Suprapubic skin (tissue), 4 donors: ENCODE measurements around the gene IL12B. TPM values are rescaled to one million over a fixed set of nuclear protein-coding genes. Genes with fewer than 3 reads are reported as not detected.

ENCODE experiments used
- DNase-seq, 2 donors: peaks; one replicate each; pipeline ENCODE4 v3.0.0-alpha.2; 2019; ENCODE audit warnings: low spot score in 2 of 2
- H3K27ac ChIP-seq: fragments of 200-600 bp; sonication (generic); one replicate; pipeline ENCODE4 v1.5.1; 2019
- H3K27me3 ChIP-seq: fragments of 200-600 bp; sonication (generic); one replicate; pipeline ENCODE4 v1.5.1; 2019
- H3K36me3 ChIP-seq: fragments of 200-600 bp; sonication (generic); one replicate; pipeline ENCODE4 v1.5.1; 2019
- H3K4me1 ChIP-seq: fragments of 200-600 bp; sonication (generic); one replicate; pipeline ENCODE4 v1.5.1; 2019
- H3K4me3 ChIP-seq: fragments of 200-600 bp; sonication (generic); one replicate; pipeline ENCODE4 v1.5.1; 2019; ENCODE audit warnings: mild to moderate bottlenecking
- H3K9me3 ChIP-seq: fragments of 200-600 bp; sonication (generic); one replicate; pipeline ENCODE4 v1.5.1; 2019
- EP300 ChIP-seq: sonication (generic); formaldehyde crosslinking; IDR thresholded peaks from one replicate; pipeline ENCODE4 v1.6.1; 2017; ENCODE audit warnings: antibody characterized with exemption
- POLR2A ChIP-seq, 2 donors: fragments of 450-650 bp; IDR thresholded peaks; one replicate each; pipeline ENCODE4 v1.6.1; 2017; ENCODE audit warnings: antibody characterized with exemption in 2 of 2, mild to moderate bottlenecking in 2 of 2, moderate library complexity in 2 of 2
- POLR2AphosphoS5 ChIP-seq, 3 donors: sonication (generic); formaldehyde crosslinking; IDR thresholded peaks; one replicate each; pipeline ENCODE4 v1.6.1; 2017; ENCODE audit warnings: antibody characterized with exemption in 3 of 3
- WGBS: methylation state at CpG from one replicate; pipeline ENCODE4 v1.1.5; 2018; 5-methylcytosine and 5-hydroxymethylcytosine counted together
- total RNA-seq, 4 donors: library from RNA; depleted of rRNA; stranded (reverse); fragments of >200 nt; gene quantifications; one replicate each; pipeline ENCODE4 v1.1.0, GENCODE V29; 2016
- TF ChIP-seq, protein P1 (sequence below), 2 donors: fragments of 200-600 bp in 1 of 2; fragments of 450-650 bp in 1 of 2; sonication (generic) in 1 of 2; IDR thresholded peaks; one replicate each; pipeline ENCODE4 v1.5.1; 2016 to 2019; ENCODE audit warnings: antibody characterized with exemption in 2 of 2, mild to moderate bottlenecking in 1 of 2, moderate library complexity in 1 of 2

The IL12B gene
- total RNA-seq, 4 donors from 2014 or later: not detected

DNA sequence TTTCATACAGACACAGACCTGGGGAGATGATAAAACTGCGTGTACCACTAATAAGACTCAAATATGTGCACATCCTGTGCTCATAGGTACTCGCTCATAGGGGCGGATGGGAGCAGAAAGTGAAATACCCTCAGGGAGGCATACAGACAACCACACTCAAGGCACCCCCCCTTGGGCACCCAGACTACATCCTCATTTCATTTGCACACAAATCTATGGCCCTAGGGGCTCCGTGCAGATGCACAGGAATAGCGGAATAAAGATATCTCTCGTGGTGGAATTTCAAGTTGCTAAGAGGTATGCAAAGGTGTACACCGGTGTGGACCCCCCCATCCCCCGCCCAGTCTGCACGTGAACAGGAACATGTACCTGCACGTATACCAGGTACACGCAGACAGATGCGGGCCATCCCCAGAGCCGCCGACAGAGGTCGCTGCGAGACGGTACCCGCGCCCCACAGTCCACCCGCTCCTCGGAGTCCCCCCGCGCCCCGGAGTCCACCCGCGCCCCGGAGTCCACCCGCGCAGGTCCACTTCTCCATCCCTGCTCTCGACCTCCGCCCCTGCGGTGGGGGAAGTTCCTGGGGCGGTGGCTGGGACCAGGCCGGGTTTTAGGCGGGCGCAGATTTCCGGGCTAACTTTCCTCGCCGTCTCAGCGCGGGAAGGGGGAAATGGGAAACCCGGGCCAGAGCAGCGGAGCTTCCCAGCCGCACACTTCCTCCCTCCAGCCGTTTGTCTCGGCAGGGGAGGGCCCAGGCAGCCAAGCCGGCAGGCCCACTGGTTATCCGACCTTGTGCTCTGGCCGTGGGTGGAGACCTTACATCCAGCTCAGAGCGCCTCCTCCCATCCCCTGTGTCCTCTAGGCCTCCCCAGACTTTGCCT is 1.0 kb upstream of the IL12B start:
- peak; percentile 86 to 87 for DNase-seq
- no peak overlapping the region for H3K27ac ChIP-seq
- H3K4me1 ChIP-seq: peaks cover 8% of the 10 kb centered on the region
- H3K36me3 ChIP-seq: no peaks in the 10 kb centered on the region
- TF ChIP-seq POLR2AphosphoS5 (IDR thresholded peaks at IDR 0.05): no peak
- TF ChIP-seq, protein P1, sequence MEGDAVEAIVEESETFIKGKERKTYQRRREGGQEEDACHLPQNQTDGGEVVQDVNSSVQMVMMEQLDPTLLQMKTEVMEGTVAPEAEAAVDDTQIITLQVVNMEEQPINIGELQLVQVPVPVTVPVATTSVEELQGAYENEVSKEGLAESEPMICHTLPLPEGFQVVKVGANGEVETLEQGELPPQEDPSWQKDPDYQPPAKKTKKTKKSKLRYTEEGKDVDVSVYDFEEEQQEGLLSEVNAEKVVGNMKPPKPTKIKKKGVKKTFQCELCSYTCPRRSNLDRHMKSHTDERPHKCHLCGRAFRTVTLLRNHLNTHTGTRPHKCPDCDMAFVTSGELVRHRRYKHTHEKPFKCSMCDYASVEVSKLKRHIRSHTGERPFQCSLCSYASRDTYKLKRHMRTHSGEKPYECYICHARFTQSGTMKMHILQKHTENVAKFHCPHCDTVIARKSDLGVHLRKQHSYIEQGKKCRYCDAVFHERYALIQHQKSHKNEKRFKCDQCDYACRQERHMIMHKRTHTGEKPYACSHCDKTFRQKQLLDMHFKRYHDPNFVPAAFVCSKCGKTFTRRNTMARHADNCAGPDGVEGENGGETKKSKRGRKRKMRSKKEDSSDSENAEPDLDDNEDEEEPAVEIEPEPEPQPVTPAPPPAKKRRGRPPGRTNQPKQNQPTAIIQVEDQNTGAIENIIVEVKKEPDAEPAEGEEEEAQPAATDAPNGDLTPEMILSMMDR (IDR thresholded peaks at IDR 0.05): peak; percentile 54 to 88
- peak overlapping the region; percentile 49 for H3K4me3 ChIP-seq
- H3K27me3 ChIP-seq: peaks cover 14% of the 10 kb centered on the region
- no peaks in the 10 kb centered on the region for H3K9me3 ChIP-seq
- 15% methylated on average over 18 of the region's 50 CpGs for WGBS

GRCh38 chr5:159324986-159325385 is 5.3 kb downstream of the IL12B start:
- TF ChIP-seq, protein P1 (IDR thresholded peaks at IDR 0.05): no peak
- TF ChIP-seq EP300: no peak
- Histone ChIP-seq H3K27ac (no peak overlapping the region), H3K9me3 (no peaks in the 10 kb centered on the region), H3K36me3 (no peaks in the 10 kb centered on the region), H3K4me1 (no peaks in the 10 kb centered on the region), H3K27me3 (peaks cover 14% of the 10 kb centered on the region), H3K4me3 (no peak overlapping the region)
- DNase-seq: no peak
- WGBS: 72% methylated on average over 4 of the region's 4 CpGs

DNA sequence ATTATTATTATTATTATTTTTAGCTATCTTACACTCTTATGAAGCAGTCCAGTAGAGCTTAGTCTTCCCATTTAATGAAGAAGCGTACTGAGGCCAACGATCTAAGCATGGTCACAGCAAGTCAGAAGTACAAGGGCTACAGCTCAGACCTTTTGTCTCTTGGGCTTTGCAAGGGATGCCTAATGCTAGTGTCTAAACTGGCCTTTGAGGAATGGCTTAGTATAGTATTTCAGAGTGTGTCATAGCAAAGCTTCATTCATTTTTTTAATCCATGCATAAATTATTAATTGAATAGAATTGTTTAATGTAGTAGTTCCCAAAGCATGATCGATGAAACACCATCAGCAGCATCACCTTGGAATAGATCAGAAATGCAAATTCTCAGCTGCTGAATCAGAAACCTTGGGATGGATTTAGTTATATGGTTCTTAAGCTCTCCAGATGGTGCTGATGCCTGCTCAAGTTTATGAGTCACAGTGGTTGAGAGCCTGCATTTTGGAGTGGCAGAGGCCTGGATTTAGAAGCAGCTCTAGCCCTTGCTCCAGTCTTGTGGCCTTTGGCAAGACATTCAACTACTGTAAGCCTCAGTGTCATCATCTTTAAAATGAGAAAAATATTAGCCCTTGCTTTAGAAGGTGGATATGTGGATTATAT is 6.1 kb downstream of the IL12B start:
- H3K4me3 ChIP-seq: no peak overlapping the region
- no peak overlapping the region for H3K27ac ChIP-seq
- 84% methylated on average over 3 of the region's 3 CpGs for WGBS
- H3K4me1 ChIP-seq: no peaks in the 10 kb centered on the region
- TF ChIP-seq POLR2A (IDR thresholded peaks at IDR 0.05) (no peak), POLR2AphosphoS5 (IDR thresholded peaks at IDR 0.05) (no peak), EP300 (no peak)
- TF ChIP-seq, protein P1 (IDR thresholded peaks at IDR 0.05): no peak
- H3K9me3 ChIP-seq: no peaks in the 10 kb centered on the region
- peaks cover 14% of the 10 kb centered on the region for H3K27me3 ChIP-seq
- no peaks in the 10 kb centered on the region for H3K36me3 ChIP-seq
- DNase-seq: no peak

DNA sequence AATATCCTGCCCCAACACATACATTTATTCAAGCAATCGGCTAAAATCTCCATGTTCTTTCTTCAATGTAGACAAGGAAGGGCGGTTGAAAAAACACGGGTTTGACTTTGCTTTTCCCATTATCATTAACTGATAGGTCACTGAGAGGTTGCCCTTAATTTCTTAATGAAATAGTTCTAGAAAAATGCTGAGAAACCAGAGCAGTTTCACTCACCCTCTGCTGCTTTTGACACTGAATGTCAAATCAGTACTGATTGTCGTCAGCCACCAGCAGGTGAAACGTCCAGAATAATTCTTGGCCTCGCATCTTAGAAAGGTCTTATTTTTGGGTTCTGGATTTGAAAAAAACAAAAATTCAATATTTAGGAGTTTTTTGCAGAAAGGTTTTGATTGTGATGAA is 8.1 kb downstream of the IL12B start:
- TF ChIP-seq POLR2AphosphoS5 (IDR thresholded peaks at IDR 0.05): no peak
- TF ChIP-seq, protein P1 (IDR thresholded peaks at IDR 0.05): no peak
- peaks cover 3% of the 10 kb centered on the region for H3K27me3 ChIP-seq
- no peaks in the 10 kb centered on the region for H3K9me3 ChIP-seq
- no peak overlapping the region for H3K4me3 ChIP-seq
- no peaks in the 10 kb centered on the region for H3K36me3 ChIP-seq
- WGBS: 95% methylated on average over 6 of the region's 6 CpGs
- DNase-seq: no peak
- no peak overlapping the region for H3K27ac ChIP-seq
- H3K4me1 ChIP-seq: no peaks in the 10 kb centered on the region

- DNase-seq: no peak
- Histone ChIP-seq H3K27me3 (no peaks in the 10 kb centered on the region), H3K4me3 (no peak overlapping the region), H3K36me3 (no peaks in the 10 kb centered on the region), H3K27ac (no peak overlapping the region), H3K4me1 (no peaks in the 10 kb centered on the region), H3K9me3 (no peaks in the 10 kb centered on the region)
- 71% methylated on average over 2 of the region's 2 CpGs for WGBS
- TF ChIP-seq POLR2A (IDR thresholded peaks at IDR 0.05) (no peak), EP300 (no peak), POLR2AphosphoS5 (IDR thresholded peaks at IDR 0.05) (no peak)
- TF ChIP-seq, protein P1 (IDR thresholded peaks at IDR 0.05): no peak
Measured at GRCh38 chr5:159319832-159320231, 10.5 kb downstream of the IL12B start.
